Measurements from ENCODE around the gene TRMT11. TPM values are rescaled to one million over a fixed set of nuclear protein-coding genes. Genes with fewer than 3 reads are reported as not detected.

Gene TRMT11
- total RNA-seq, 4 donors from 2014 or later, result 13.3 to 49.7 (median 22.3) TPM

GRCh38 chr6:126064257-126064747, 78.0 kb downstream of the TRMT11 start:
- no peak overlapping the region for H3K4me3 ChIP-seq
- H3K4me1 ChIP-seq, result peaks cover 0 to 7% (median 0%) of the 10 kb centered on the region in 3 donors
- no peak for ATAC-seq
- no peaks in the 10 kb centered on the region for H3K27me3 ChIP-seq
- whole genome bisulfite sequencing, 2 donors (ENCODE audit: low coverage in 1 of 2), result 6 to 71% methylated on average over 2 to 4 of the region's 4 CpGs
- no peaks in the 10 kb centered on the region for H3K9me3 ChIP-seq
- no peak overlapping the region for H3K27ac ChIP-seq
- TF ChIP-seq POLR2AphosphoS5 (IDR thresholded peaks at IDR 0.05), result no peak
- TF ChIP-seq, protein P1, sequence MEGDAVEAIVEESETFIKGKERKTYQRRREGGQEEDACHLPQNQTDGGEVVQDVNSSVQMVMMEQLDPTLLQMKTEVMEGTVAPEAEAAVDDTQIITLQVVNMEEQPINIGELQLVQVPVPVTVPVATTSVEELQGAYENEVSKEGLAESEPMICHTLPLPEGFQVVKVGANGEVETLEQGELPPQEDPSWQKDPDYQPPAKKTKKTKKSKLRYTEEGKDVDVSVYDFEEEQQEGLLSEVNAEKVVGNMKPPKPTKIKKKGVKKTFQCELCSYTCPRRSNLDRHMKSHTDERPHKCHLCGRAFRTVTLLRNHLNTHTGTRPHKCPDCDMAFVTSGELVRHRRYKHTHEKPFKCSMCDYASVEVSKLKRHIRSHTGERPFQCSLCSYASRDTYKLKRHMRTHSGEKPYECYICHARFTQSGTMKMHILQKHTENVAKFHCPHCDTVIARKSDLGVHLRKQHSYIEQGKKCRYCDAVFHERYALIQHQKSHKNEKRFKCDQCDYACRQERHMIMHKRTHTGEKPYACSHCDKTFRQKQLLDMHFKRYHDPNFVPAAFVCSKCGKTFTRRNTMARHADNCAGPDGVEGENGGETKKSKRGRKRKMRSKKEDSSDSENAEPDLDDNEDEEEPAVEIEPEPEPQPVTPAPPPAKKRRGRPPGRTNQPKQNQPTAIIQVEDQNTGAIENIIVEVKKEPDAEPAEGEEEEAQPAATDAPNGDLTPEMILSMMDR (IDR thresholded peaks at IDR 0.05), result no peak
- TF ChIP-seq EP300 (IDR thresholded peaks at IDR 0.05), result no peak
- no peak for TF ChIP-seq POLR2A (IDR thresholded peaks at IDR 0.05)
- peaks cover 0 to 14% of the 10 kb centered on the region in 2 donors for H3K36me3 ChIP-seq

- Histone ChIP-seq H3K4me3 (no peak overlapping the region), H3K9me3 (no peaks in the 10 kb centered on the region), H3K27me3 (no peaks in the 10 kb centered on the region), H3K27ac (no peak overlapping the region), H3K4me1 (peaks cover 0 to 7% (median 0%) of the 10 kb centered on the region in 3 donors), H3K36me3 (peaks cover 0 to 13% of the 10 kb centered on the region in 2 donors)
- TF ChIP-seq, protein P1 (IDR thresholded peaks at IDR 0.05), result no peak
- TF ChIP-seq POLR2A (IDR thresholded peaks at IDR 0.05) (no peak), EP300 (IDR thresholded peaks at IDR 0.05) (no peak), POLR2AphosphoS5 (IDR thresholded peaks at IDR 0.05) (no peak)
- ATAC-seq, result no peak
- 51 to 92% methylated on average over 6 to 7 of the region's 7 CpGs for WGBS, 2 donors (ENCODE audit: low coverage in 1 of 2)
These were observed 78.5 kb downstream of the TRMT11 start for GRCh38 chr6:126064748-126065401.

DNA sequence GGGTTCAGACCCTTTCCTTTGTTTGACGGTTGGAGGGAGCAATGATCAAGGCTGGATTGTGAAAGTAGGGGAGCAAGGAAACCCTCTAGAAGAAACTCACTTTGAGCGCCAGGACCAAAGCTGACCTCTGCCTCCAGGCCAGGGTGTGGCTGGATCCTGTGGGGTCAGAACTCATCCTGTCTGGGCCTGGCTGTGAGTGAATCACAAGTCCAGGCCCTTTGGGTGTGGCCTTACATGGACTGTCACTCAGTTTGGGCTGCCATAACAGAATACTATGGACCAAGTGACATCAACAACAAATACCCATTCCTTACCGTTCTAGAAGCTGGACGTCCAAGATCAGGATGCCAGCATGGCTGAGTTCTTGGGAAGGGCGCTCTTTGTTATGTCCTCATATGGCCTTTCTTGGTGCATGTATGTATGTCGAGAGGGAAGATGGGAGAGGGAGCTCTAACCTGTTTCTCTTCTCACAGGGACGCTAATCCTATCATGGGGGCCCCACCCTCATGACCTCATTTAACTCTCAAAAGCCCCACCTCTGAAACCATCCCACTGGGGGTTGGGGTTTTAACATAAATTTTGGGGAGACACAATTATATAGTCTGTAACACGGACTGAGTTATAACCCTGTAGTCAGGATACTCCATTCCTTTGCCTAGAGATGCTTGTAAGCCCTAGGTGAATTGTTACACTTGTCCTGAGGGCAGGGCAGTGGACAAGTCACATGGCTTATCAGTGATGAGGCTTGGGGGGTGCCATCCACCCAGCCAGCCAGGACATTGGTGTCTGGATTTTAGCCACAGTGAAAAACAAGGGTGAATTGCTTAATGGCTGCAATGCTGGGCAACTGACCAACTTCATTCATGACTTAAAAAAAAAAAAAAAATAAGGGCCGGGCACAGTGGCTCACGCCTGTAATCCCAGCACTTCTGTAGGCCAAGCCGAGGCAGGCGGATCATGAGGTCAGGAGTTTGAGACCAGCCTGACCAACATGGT, 80.0 kb downstream of the TRMT11 start:
- ATAC-seq, result no peak
- H3K9me3 ChIP-seq, result no peaks in the 10 kb centered on the region
- TF ChIP-seq, protein P1 (IDR thresholded peaks at IDR 0.05), result no peak
- TF ChIP-seq POLR2A (IDR thresholded peaks at IDR 0.05), result no peak
- no peak for TF ChIP-seq EP300 (IDR thresholded peaks at IDR 0.05)
- no peak for TF ChIP-seq POLR2AphosphoS5 (IDR thresholded peaks at IDR 0.05)
- H3K4me1 ChIP-seq, result peaks cover 0 to 7% (median 0%) of the 10 kb centered on the region in 3 donors
- no peak overlapping the region for H3K27ac ChIP-seq
- no peaks in the 10 kb centered on the region for H3K27me3 ChIP-seq
- WGBS, 2 donors (ENCODE audit: low coverage in 1 of 2), result 94 to 97% methylated on average over 7 of the region's 12 CpGs
- H3K36me3 ChIP-seq, result peaks cover 0 to 3% of the 10 kb centered on the region in 2 donors
- no peak overlapping the region for H3K4me3 ChIP-seq

- Histone ChIP-seq H3K27me3 (no peaks in the 10 kb centered on the region), H3K27ac (no peak overlapping the region), H3K4me3 (no peak overlapping the region), H3K36me3 (no peaks in the 10 kb centered on the region), H3K9me3 (no peaks in the 10 kb centered on the region), H3K4me1 (peaks cover 0 to 7% (median 0%) of the 10 kb centered on the region in 3 donors)
- 100% methylated on average over 3 of the region's 3 CpGs; no CpG with 5 or more reads in 1 of the 2 donors for WGBS, 2 donors (ENCODE audit: low coverage in 1 of 2)
- TF ChIP-seq EP300 (IDR thresholded peaks at IDR 0.05) (no peak), POLR2A (IDR thresholded peaks at IDR 0.05) (no peak), POLR2AphosphoS5 (IDR thresholded peaks at IDR 0.05) (no peak)
- TF ChIP-seq, protein P1 (IDR thresholded peaks at IDR 0.05), result no peak
- ATAC-seq, result no peak
These were observed 80.7 kb downstream of the TRMT11 start for GRCh38 chr6:126067073-126067472.
